SK-N-SH treated with all-trans-retinoic acid at 6 μM for 48 hours (cell line): ENCODE data around the gene ACSL1.

Source experiments
- ARNTL ChIP-seq: fragments of 450-650 bp; formaldehyde crosslinking; IDR thresholded peaks from 2 replicates; pipeline ENCODE4 v1.5.0; 2020; ENCODE audit warnings: low read depth, mild to moderate bottlenecking, moderate library complexity, borderline replicate concordance
- BACH2 ChIP-seq: fragments of 250-450 bp; sonication (Bioruptor Pico); IDR thresholded peaks from 2 replicates; pipeline ENCODE4 v1.9.0; 2021; ENCODE audit warnings: mild to moderate bottlenecking, borderline replicate concordance
- ESRRG ChIP-seq: fragments of 250-450 bp; sonication (Bioruptor Pico); IDR thresholded peaks from 2 replicates; pipeline ENCODE4 v1.6.1; 2021; ENCODE audit warnings: mild to moderate bottlenecking
- TCF4 ChIP-seq: fragments of 250-450 bp; sonication (Bioruptor Pico); IDR thresholded peaks from 2 replicates; pipeline ENCODE4 v1.8.0; 2021; ENCODE audit warnings: mild to moderate bottlenecking, moderate library complexity, borderline replicate concordance
- TOX ChIP-seq: fragments of 250-450 bp; sonication (Bioruptor Pico); IDR thresholded peaks from 2 replicates; pipeline ENCODE4 v1.8.0; 2021; ENCODE audit warnings: mild to moderate bottlenecking, moderate library complexity, borderline replicate concordance
- ZNF565 ChIP-seq: fragments of 450-650 bp; formaldehyde crosslinking; conservative IDR thresholded peaks from 2 replicates; pipeline ENCODE4 v1.5.0; 2020; ENCODE audit warnings: low read depth, mild to moderate bottlenecking, moderate library complexity
- ZNF8 ChIP-seq: fragments of 450-650 bp; formaldehyde crosslinking; IDR thresholded peaks from 2 replicates; pipeline ENCODE4 v1.5.0; 2020; ENCODE audit warnings: mild to moderate bottlenecking, moderate library complexity
- TF ChIP-seq, protein P1 (sequence below): fragments of 250-450 bp; sonication (Bioruptor Pico); IDR thresholded peaks from 2 replicates; pipeline ENCODE4 v1.8.0; 2020; ENCODE audit warnings: mild to moderate bottlenecking, moderate library complexity, borderline replicate concordance
- TF ChIP-seq, protein P2 (sequence below): fragments of 250-450 bp; sonication (Bioruptor Pico); IDR thresholded peaks from 2 replicates; pipeline ENCODE4 v1.5.0; 2020; ENCODE audit warnings: mild to moderate bottlenecking, moderate library complexity

DNA sequence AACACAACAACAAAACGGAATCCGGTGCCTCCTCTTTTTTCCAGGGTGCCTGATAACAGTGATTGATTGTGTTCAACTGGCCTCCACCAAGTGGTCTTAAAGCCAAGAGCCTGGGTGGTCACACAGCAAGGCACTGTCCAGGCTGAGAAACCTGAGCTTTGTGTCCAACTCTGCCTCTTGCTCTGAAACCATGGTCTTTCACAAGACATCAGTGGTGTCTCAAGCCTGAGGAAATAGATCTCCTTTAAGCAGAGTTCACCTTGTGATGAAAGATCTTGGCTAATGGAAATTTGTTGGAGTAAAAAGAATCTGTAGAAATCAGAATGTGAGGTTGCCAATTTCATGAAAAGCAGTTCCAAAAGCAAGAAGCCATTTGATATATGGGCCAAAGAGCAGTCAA, 47.3 kb upstream of the ACSL1 start:
- TF ChIP-seq, protein P1, sequence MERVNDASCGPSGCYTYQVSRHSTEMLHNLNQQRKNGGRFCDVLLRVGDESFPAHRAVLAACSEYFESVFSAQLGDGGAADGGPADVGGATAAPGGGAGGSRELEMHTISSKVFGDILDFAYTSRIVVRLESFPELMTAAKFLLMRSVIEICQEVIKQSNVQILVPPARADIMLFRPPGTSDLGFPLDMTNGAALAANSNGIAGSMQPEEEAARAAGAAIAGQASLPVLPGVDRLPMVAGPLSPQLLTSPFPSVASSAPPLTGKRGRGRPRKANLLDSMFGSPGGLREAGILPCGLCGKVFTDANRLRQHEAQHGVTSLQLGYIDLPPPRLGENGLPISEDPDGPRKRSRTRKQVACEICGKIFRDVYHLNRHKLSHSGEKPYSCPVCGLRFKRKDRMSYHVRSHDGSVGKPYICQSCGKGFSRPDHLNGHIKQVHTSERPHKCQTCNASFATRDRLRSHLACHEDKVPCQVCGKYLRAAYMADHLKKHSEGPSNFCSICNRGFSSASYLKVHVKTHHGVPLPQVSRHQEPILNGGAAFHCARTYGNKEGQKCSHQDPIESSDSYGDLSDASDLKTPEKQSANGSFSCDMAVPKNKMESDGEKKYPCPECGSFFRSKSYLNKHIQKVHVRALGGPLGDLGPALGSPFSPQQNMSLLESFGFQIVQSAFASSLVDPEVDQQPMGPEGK: no peak
- no peak for TF ChIP-seq TOX (CRISPR knock-in tag)
- TF ChIP-seq, protein P2, sequence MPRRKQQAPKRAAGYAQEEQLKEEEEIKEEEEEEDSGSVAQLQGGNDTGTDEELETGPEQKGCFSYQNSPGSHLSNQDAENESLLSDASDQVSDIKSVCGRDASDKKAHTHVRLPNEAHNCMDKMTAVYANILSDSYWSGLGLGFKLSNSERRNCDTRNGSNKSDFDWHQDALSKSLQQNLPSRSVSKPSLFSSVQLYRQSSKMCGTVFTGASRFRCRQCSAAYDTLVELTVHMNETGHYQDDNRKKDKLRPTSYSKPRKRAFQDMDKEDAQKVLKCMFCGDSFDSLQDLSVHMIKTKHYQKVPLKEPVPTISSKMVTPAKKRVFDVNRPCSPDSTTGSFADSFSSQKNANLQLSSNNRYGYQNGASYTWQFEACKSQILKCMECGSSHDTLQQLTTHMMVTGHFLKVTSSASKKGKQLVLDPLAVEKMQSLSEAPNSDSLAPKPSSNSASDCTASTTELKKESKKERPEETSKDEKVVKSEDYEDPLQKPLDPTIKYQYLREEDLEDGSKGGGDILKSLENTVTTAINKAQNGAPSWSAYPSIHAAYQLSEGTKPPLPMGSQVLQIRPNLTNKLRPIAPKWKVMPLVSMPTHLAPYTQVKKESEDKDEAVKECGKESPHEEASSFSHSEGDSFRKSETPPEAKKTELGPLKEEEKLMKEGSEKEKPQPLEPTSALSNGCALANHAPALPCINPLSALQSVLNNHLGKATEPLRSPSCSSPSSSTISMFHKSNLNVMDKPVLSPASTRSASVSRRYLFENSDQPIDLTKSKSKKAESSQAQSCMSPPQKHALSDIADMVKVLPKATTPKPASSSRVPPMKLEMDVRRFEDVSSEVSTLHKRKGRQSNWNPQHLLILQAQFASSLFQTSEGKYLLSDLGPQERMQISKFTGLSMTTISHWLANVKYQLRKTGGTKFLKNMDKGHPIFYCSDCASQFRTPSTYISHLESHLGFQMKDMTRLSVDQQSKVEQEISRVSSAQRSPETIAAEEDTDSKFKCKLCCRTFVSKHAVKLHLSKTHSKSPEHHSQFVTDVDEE: no peak
- no peak for TF ChIP-seq ZNF8 (CRISPR knock-in tag)
- no peak for TF ChIP-seq ARNTL (CRISPR knock-in tag)
- no peak for TF ChIP-seq TCF4 (CRISPR knock-in tag)
- TF ChIP-seq ZNF565 (CRISPR knock-in tag): no peak
- no peak for TF ChIP-seq ESRRG (CRISPR knock-in tag)
- TF ChIP-seq BACH2 (CRISPR knock-in tag): no peak
